ENCODE data around the gene MRPS5. TPM values are rescaled to one million over a fixed set of nuclear protein-coding genes. Genes with fewer than 3 reads are reported as not detected.

MRPS5 gene
- total and polyA plus RNA-seq, 2 experiments from 2014 or later, result 44.4 to 55.3 TPM

- H3K9me3 ChIP-seq (ENCODE audit: low read depth), result no peaks in the 10 kb centered on the region
- 72% methylated on average over 11 of the region's 11 CpGs for WGBS (ENCODE audit: low lambda C conversion rate, missing lambda C conversion rate)
- no peaks in the 10 kb centered on the region for H3K27me3 ChIP-seq
- no peak for TF ChIP-seq EZH2 (IDR thresholded peaks at IDR 0.05; ENCODE audit: borderline replicate concordance)
- TF ChIP-seq CTCF (IDR thresholded peaks at IDR 0.05; ENCODE audit: poor library complexity), result no peak
- no peak for TF ChIP-seq EZH2phosphoT487 (IDR thresholded peaks at IDR 0.05; ENCODE audit: low read depth, severe bottlenecking, unreplicated experiment)
- H3K4me2 ChIP-seq, result no peak overlapping the region
- H3K4me1 ChIP-seq (ENCODE audit: insufficient read depth), result no peaks in the 10 kb centered on the region
- no peaks in the 10 kb centered on the region for H3K79me2 ChIP-seq
- no peak overlapping the region for H3K27ac ChIP-seq
- no peak overlapping the region for H3K4me3 ChIP-seq
- no peak for DNase-seq (ENCODE audit: low spot score)
- H3K36me3 ChIP-seq (replicated peaks; ENCODE audit: insufficient read depth, low read depth), result no peaks in the 10 kb centered on the region
- no peaks in the 10 kb centered on the region for H3K9me2 ChIP-seq (replicated peaks; ENCODE audit: insufficient read depth)
- no peaks in the 10 kb centered on the region for H4K20me1 ChIP-seq (ENCODE audit: insufficient read depth, poor library complexity, severe bottlenecking)
- no peak overlapping the region for H2AFZ ChIP-seq
Observed at GRCh38 chr2:95058989-95059641, 62.5 kb downstream of the MRPS5 start.

- Histone ChIP-seq H4K20me1 (ENCODE audit: insufficient read depth, poor library complexity, severe bottlenecking) (no peaks in the 10 kb centered on the region), H3K4me2 (no peak overlapping the region), H3K79me2 (no peaks in the 10 kb centered on the region), H3K4me1 (ENCODE audit: insufficient read depth) (no peaks in the 10 kb centered on the region), H3K36me3 (replicated peaks; ENCODE audit: insufficient read depth, low read depth) (no peaks in the 10 kb centered on the region), H3K9me3 (ENCODE audit: low read depth) (no peaks in the 10 kb centered on the region), H3K27me3 (no peaks in the 10 kb centered on the region), H2AFZ (no peak overlapping the region), H3K9me2 (replicated peaks; ENCODE audit: insufficient read depth) (no peaks in the 10 kb centered on the region), H3K4me3 (no peak overlapping the region), H3K27ac (no peak overlapping the region)
- WGBS (ENCODE audit: low lambda C conversion rate, missing lambda C conversion rate), result 84% methylated on average over 9 of the region's 9 CpGs
- DNase-seq (ENCODE audit: low spot score), result peak; percentile 2
- no peak for TF ChIP-seq EZH2phosphoT487 (IDR thresholded peaks at IDR 0.05; ENCODE audit: low read depth, severe bottlenecking, unreplicated experiment)
- TF ChIP-seq EZH2 (IDR thresholded peaks at IDR 0.05; ENCODE audit: borderline replicate concordance), result no peak
- no peak for TF ChIP-seq CTCF (IDR thresholded peaks at IDR 0.05; ENCODE audit: poor library complexity)
Observed at GRCh38 chr2:95058466-95058988, 63.1 kb downstream of the MRPS5 start.

- TF ChIP-seq EZH2phosphoT487 (IDR thresholded peaks at IDR 0.05; ENCODE audit: low read depth, severe bottlenecking, unreplicated experiment), result no peak
- TF ChIP-seq EZH2 (IDR thresholded peaks at IDR 0.05; ENCODE audit: borderline replicate concordance), result no peak
- TF ChIP-seq CTCF (IDR thresholded peaks at IDR 0.05; ENCODE audit: poor library complexity), result no peak
- Histone ChIP-seq H3K4me3 (no peak overlapping the region), H3K27ac (no peak overlapping the region), H3K36me3 (replicated peaks; ENCODE audit: insufficient read depth, low read depth) (no peaks in the 10 kb centered on the region), H3K27me3 (no peaks in the 10 kb centered on the region), H3K79me2 (no peaks in the 10 kb centered on the region), H3K9me3 (ENCODE audit: low read depth) (no peaks in the 10 kb centered on the region), H2AFZ (no peak overlapping the region), H3K4me2 (no peak overlapping the region), H4K20me1 (ENCODE audit: insufficient read depth, poor library complexity, severe bottlenecking) (no peaks in the 10 kb centered on the region), H3K9me2 (replicated peaks; ENCODE audit: insufficient read depth) (no peaks in the 10 kb centered on the region), H3K4me1 (ENCODE audit: insufficient read depth) (no peaks in the 10 kb centered on the region)
- DNase-seq (ENCODE audit: low spot score), result no peak
- 84% methylated on average over 28 of the region's 28 CpGs for WGBS (ENCODE audit: low lambda C conversion rate, missing lambda C conversion rate)
Observed at GRCh38 chr2:95057535-95058370, 63.9 kb downstream of the MRPS5 start.

All from hepatocyte (in vitro differentiated cells).